Transverse colon (tissue), 4 donors: Measurements from ENCODE around the gene KCTD21.

Experiments used
- CTCF ChIP-seq, 5 experiments: fragments of 200-600 bp in 3 of 5; fragments of 450-650 bp in 2 of 5; sonication (generic) in 3 of 5; IDR thresholded peaks; 1 replicate in 2 of 5; 2 replicates in 3 of 5; pipeline ENCODE4 v1.5.1; 2016 to 2017; ENCODE audit warnings: antibody characterized with exemption in 5 of 5, inconsistent platforms in 3 of 5, mild to moderate bottlenecking in 2 of 5, moderate library complexity in 1 of 5
- EP300 ChIP-seq: sonication (generic); formaldehyde crosslinking; IDR thresholded peaks from one replicate; pipeline ENCODE4 v1.6.1; 2017; ENCODE audit warnings: antibody characterized with exemption, low read depth
- POLR2A ChIP-seq: fragments of 450-650 bp; IDR thresholded peaks from one replicate; pipeline ENCODE4 v1.6.1; 2016; ENCODE audit warnings: antibody characterized with exemption, mild to moderate bottlenecking, moderate library complexity
- POLR2AphosphoS5 ChIP-seq, 3 donors: sonication (generic); formaldehyde crosslinking; IDR thresholded peaks; one replicate each; pipeline ENCODE4 v1.6.1; 2016; ENCODE audit warnings: antibody characterized with exemption in 3 of 3

- TF ChIP-seq POLR2A (no peak), CTCF (IDR thresholded peaks at IDR 0.05) (no peak), EP300 (no peak), POLR2AphosphoS5 (IDR thresholded peaks at IDR 0.05) (peak; percentile 55 to 86 (median 73))
These were observed 26.5 kb downstream of the KCTD21 start for GRCh38 chr11:78161962-78162371.
